OCI-LY7 (cell line): Measurements from ENCODE around the gene GPR156. TPM values are rescaled to one million over a fixed set of nuclear protein-coding genes. Genes with fewer than 3 reads are reported as not detected.
"Not testable (repeated sequence)": the region's sequence is repeated elsewhere in the genome, so short reads cannot be mapped to it uniquely, and the experiment has no call there.

Experiments
- BruUV-seq: library from RNA; stranded (reverse); fragments of 400-500 nt; replicated peaks from 2 replicates; lab custom pipeline; 2021; lab: Mats Ljungman, UMichigan
- CTCF ChIA-PET: fragments of 300-600 bp; sonication (Branson Sonifier 250); formaldehyde crosslinking; loops from one replicate; lab custom pipeline; 2022; ENCODE audit warnings: antibody characterized with exemption; ENCODE audit not compliant: unreplicated experiment; lab: Charles Lee
- POLR2A ChIA-PET: fragments of 300-600 bp; sonication (Branson Sonifier 250); formaldehyde crosslinking; loops from one replicate; lab custom pipeline; 2022; ENCODE audit warnings: antibody characterized with exemption; lab: Charles Lee
- DNase-seq: peaks from one replicate; pipeline ENCODE4 v3.0.0-alpha.2; 2015; ENCODE audit warnings: low spot score
- H2AFZ ChIP-seq: fragments of 200-600 bp; sonication (generic), shearing (Covaris generic); 2 replicates; pipeline ENCODE4 v1.6.1; 2014; ENCODE audit warnings: mild to moderate bottlenecking, antibody characterized with exemption, low read length, moderate library complexity
- H3K27ac ChIP-seq: fragments of 200-600 bp; sonication (generic); 2 replicates; pipeline ENCODE4 v1.5.1; 2014; ENCODE audit warnings: mixed run types, low read depth, mild to moderate bottlenecking, moderate library complexity, low read length, inconsistent platforms; ENCODE audit not compliant: poor library complexity, severe bottlenecking
- H3K36me3 ChIP-seq: fragments of 200-600 bp; sonication (generic); 2 replicates; pipeline ENCODE4 v1.6.1; 2014; ENCODE audit warnings: mild to moderate bottlenecking, antibody characterized with exemption, low read length, moderate library complexity, mixed read lengths; ENCODE audit not compliant: insufficient read depth
- H3K4me1 ChIP-seq: fragments of 200-600 bp; sonication (generic); 2 replicates; pipeline ENCODE4 v1.5.1; 2014; ENCODE audit warnings: mild to moderate bottlenecking, low read length; ENCODE audit not compliant: insufficient read depth, poor library complexity, severe bottlenecking
- H3K4me2 ChIP-seq: fragments of 200-600 bp; sonication (generic); 2 replicates; pipeline ENCODE4 v1.6.1; 2014; ENCODE audit warnings: mild to moderate bottlenecking, low read length
- H3K4me3 ChIP-seq: fragments of 200-600 bp; sonication (generic); 2 replicates; pipeline ENCODE4 v1.5.1; 2014; ENCODE audit warnings: mild to moderate bottlenecking, low read depth, low read length; ENCODE audit not compliant: poor library complexity, severe bottlenecking
- H3K79me2 ChIP-seq: fragments of 200-600 bp; sonication (generic); 2 replicates; pipeline ENCODE4 v1.6.1; 2016; ENCODE audit warnings: low read depth, mild to moderate bottlenecking, low read length, moderate library complexity, mixed read lengths; ENCODE audit not compliant: insufficient read depth
- H3K9me2 ChIP-seq: fragments of 200-600 bp; sonication (generic); 2 replicates; pipeline ENCODE4 v1.6.1; 2016; ENCODE audit warnings: mild to moderate bottlenecking, low read length, mixed read lengths; ENCODE audit not compliant: insufficient read depth
- H3K9me3 ChIP-seq: fragments of 200-600 bp; sonication (generic); 2 replicates; pipeline ENCODE4 v1.6.1; 2014; ENCODE audit warnings: mild to moderate bottlenecking, mixed run types, low read length, mixed read lengths
- H4K20me1 ChIP-seq: fragments of 200-600 bp; sonication (generic); 2 replicates; pipeline ENCODE4 v1.6.1; 2014; ENCODE audit warnings: mild to moderate bottlenecking, antibody characterized with exemption, low read length, moderate library complexity, mixed read lengths; ENCODE audit not compliant: insufficient read depth
- EZH2phosphoT487 ChIP-seq: fragments of 200-600 bp; sonication (generic); IDR thresholded peaks from 2 replicates; pipeline ENCODE4 v1.6.1; 2018; ENCODE audit warnings: low read depth, borderline replicate concordance, mild to moderate bottlenecking, mixed run types, antibody characterized with exemption, low read length, moderate library complexity, mixed read lengths
- intact Hi-C: fragments of 100-400 bp; cut with micrococcal nuclease; formaldehyde crosslinking; loops from one replicate; pipeline ENCODE4 v1.10.0; 2022; ENCODE audit not compliant: unreplicated experiment
- total RNA-seq, 2 experiments: library from RNA; depleted of rRNA in 1 of 2; stranded (reverse); fragments of >200 nt in 1 of 2; shearing (Covaris generic) in 1 of 2; gene quantifications; 2 replicates each; pipeline ENCODE4 v1.2.3, GENCODE V29; 2014 to 2022
- TF ChIP-seq, protein P1 (sequence below): fragments of 200-600 bp; sonication (generic); conservative IDR thresholded peaks from 2 replicates; pipeline ENCODE4 v1.5.1; 2014; ENCODE audit warnings: mild to moderate bottlenecking, antibody characterized with exemption, low read length, moderate library complexity, mixed read lengths

The GPR156 gene
- total RNA-seq, 2 experiments from 2014 or later = 0.03 to 0.13 TPM

DNA sequence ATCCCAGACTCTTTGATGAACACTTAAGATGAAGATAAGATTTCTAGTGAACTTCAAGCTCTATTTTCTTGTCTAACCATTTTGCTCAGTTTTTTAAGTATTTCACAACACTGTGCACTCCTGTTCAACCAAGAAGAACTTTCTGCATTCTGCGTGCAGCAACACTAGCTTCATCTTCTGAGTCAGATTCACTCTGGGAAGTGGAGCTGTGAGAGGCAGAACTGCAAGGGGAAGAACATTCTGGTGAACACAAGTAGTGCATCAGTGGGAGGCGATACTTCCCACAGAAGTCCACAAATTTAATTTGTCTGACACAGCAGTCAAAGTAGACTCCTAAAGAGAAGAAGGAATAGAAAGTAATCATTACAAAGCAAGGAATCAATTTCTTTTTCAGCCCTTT lies 46.1 kb upstream of the GPR156 start:
- no peaks in the 10 kb centered on the region for H4K20me1 ChIP-seq
- intact Hi-C loops = no loop called here
- POLR2A ChIA-PET = interaction anchor here (0.9 to 1.6 kb wide), 3 partner anchors 11 to 936 kb away, joined by 3 to 7 read pairs (median 3); partner anchors contain the start of gene LRRC58

DNA sequence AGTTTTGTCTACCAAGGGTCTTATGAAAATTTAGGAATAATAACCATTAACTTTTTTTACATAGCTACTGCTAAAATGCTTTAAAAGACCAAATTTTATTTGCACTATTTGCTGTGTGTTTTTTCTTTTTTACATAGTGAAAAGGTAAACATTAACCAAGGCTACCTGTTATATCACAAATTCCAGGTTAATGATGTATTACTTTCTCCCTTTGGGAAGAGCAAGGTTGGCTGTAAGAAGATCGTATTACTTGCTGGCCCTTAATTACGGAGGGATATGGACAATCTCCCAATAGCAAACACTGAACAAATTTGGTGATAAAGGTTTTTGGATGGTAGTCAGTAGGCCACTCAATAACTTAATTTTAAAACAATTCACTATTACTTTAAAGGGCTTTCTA lies 41.8 kb upstream of the GPR156 start:
- H3K36me3 ChIP-seq = peaks cover 85% of the 10 kb centered on the region
- no TSS peak for BruUV-seq

More for the DNA sequence above, 46.1 kb upstream of the GPR156 start:
- Histone ChIP-seq H3K79me2 (peaks cover 4% of the 10 kb centered on the region; the same call in 1 of the 2 replicates), H3K36me3 (peaks cover 92% of the 10 kb centered on the region), H2AFZ (no peak overlapping the region), H3K4me1 (no peaks in the 10 kb centered on the region), H3K4me3 (no peak overlapping the region), H3K9me2 (no peaks in the 10 kb centered on the region), H3K4me2 (no peak overlapping the region), H3K9me3 (no peaks in the 10 kb centered on the region), H3K27ac (no peak overlapping the region)
- TF ChIP-seq, protein P1, sequence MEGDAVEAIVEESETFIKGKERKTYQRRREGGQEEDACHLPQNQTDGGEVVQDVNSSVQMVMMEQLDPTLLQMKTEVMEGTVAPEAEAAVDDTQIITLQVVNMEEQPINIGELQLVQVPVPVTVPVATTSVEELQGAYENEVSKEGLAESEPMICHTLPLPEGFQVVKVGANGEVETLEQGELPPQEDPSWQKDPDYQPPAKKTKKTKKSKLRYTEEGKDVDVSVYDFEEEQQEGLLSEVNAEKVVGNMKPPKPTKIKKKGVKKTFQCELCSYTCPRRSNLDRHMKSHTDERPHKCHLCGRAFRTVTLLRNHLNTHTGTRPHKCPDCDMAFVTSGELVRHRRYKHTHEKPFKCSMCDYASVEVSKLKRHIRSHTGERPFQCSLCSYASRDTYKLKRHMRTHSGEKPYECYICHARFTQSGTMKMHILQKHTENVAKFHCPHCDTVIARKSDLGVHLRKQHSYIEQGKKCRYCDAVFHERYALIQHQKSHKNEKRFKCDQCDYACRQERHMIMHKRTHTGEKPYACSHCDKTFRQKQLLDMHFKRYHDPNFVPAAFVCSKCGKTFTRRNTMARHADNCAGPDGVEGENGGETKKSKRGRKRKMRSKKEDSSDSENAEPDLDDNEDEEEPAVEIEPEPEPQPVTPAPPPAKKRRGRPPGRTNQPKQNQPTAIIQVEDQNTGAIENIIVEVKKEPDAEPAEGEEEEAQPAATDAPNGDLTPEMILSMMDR = no peak
- TF ChIP-seq EZH2phosphoT487 = no peak
- CTCF ChIA-PET = no interaction called here
- no TSS peak for BruUV-seq
- no peak for DNase-seq

DNA sequence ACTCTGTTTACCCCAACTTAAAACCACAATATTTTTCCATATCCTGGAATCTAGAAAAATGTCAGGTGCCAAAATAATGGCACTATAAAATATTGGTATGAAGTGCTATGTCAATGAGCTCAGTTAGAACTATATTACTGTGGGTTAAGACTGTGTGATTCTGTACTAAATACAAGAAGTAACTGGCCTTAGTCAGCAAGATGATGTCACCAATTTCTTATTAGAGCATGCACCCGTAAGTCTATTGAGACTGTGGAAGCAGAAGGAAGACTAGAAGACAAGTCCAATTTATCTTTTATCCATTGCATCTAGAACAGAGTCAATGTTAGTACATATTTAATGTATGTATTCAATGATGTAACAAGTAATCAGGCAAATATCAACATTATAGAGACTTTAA lies 39.2 kb upstream of the GPR156 start:
- intact Hi-C loops = no loop called here
- Histone ChIP-seq H3K36me3 (peaks cover 61% of the 10 kb centered on the region), H3K4me2 (no peak overlapping the region), H3K27ac (no peak overlapping the region), H3K4me3 (no peak overlapping the region), H3K9me3 (no peaks in the 10 kb centered on the region), H2AFZ (no peak overlapping the region), H3K4me1 (no peaks in the 10 kb centered on the region), H3K79me2 (no peaks in the 10 kb centered on the region), H4K20me1 (no peaks in the 10 kb centered on the region), H3K9me2 (no peaks in the 10 kb centered on the region)
- no peak for DNase-seq
- no peak for TF ChIP-seq EZH2phosphoT487
- TF ChIP-seq, protein P1 = no peak
- POLR2A ChIA-PET = interaction anchor here (0.9 kb wide), 1 partner anchor 24 kb away, joined by 3 read pairs; no protein-coding TSS in a partner anchor
- no TSS peak for BruUV-seq
- CTCF ChIA-PET = no interaction called here

More for the DNA sequence above, 41.8 kb upstream of the GPR156 start:
- ChIA-PET POLR2A (interaction anchor here (0.6 to 1.3 kb wide), 4 partner anchors 10 to 68 kb away, joined by 3 to 6 read pairs (median 3); partner anchors contain the start of gene LRRC58), CTCF (no interaction called here)
- no peak overlapping the region for H3K4me2 ChIP-seq
- no peak overlapping the region for H2AFZ ChIP-seq
- H3K79me2 ChIP-seq = no peaks in the 10 kb centered on the region
- intact Hi-C loops = no loop called here
- DNase-seq = no peak
- H4K20me1 ChIP-seq = no peaks in the 10 kb centered on the region
- H3K4me1 ChIP-seq = no peaks in the 10 kb centered on the region
- H3K9me2 ChIP-seq = no peaks in the 10 kb centered on the region
- no peak overlapping the region for H3K27ac ChIP-seq
- no peaks in the 10 kb centered on the region for H3K9me3 ChIP-seq
- TF ChIP-seq, protein P1 = no peak
- no peak for TF ChIP-seq EZH2phosphoT487
- H3K4me3 ChIP-seq = no peak overlapping the region

DNA sequence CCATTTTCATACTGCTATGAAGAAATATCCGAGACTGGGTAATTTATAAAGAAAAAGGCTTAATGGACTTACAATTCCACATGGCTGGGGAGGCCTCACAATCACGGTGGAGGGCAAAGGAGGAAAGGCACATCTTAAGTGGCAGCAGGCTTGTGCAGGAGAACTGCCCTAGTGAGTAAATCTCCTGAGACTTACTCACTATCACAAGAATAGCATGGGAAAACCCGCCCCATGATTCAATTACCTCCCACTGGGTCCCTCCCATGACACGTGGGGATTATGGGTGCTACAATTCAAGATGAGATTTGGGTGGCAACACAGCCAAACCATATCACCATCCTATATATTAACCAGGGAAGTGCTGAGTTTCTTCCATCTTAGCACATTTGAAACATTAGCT lies 38.7 kb upstream of the GPR156 start:
- H2AFZ ChIP-seq, H4K20me1 ChIP-seq, H3K79me2 ChIP-seq, DNase-seq, H3K9me3 ChIP-seq, CTCF ChIA-PET, intact Hi-C loops, H3K4me3 ChIP-seq, BruUV-seq, H3K4me1 ChIP-seq, H3K27ac ChIP-seq, H3K4me2 ChIP-seq, H3K9me2 ChIP-seq: not testable (repeated sequence)
- H3K36me3 ChIP-seq = peaks cover 57% of the 10 kb centered on the region
- POLR2A ChIA-PET = interaction anchor here (0.7 to 0.9 kb wide), 2 partner anchors 9 to 24 kb away, joined by 3 to 4 read pairs; no protein-coding TSS in a partner anchor
